Muscle of arm (tissue), 14 donors: ENCODE measurements around the gene STXBP1. TPM values are rescaled to one million over a fixed set of nuclear protein-coding genes. Genes with fewer than 3 reads are reported as not detected.

Experiments used
- DNase-seq: peaks from one replicate; pipeline ENCODE4 v3.0.0-alpha.2; 2013
- long read RNA-seq, 11 donors: transcript quantifications; one replicate each; lab custom pipeline, GENCODE V29; 2026
- polyA plus RNA-seq, 12 donors: library from polyadenylated mRNA; unstranded; fragments of 120-200 nt; gene quantifications; one replicate each; pipeline ENCODE4 v1.2.1, GENCODE V29; 2013; ENCODE audit not compliant: insufficient read length in 12 of 12

STXBP1 gene
- polyA plus RNA-seq: 10 to 100 TPM in 11 of 12 donors, not detected in 1; 11.2 to 27.1 (median 14.7) TPM
- long read RNA-seq, donor 1, transcript STXBP1-212 (1 exons, 2,582 nt): major isoform, 36 of 43 reads
- long read RNA-seq, donor 1, partial matches to known transcripts: 5 of 43 reads
- long read RNA-seq, donor 1, other reads (novel, unspliced or antisense): 0 of 43 reads
- long read RNA-seq, donor 2, transcript STXBP1-212 (1 exons, 2,582 nt): major isoform, 9 of 11 reads
- long read RNA-seq, donor 2, partial matches to known transcripts: 0 of 11 reads
- long read RNA-seq, donor 2, other reads (novel, unspliced or antisense): 0 of 11 reads
- long read RNA-seq, donor 3, partial matches to known transcripts: 0 of 3 reads
- long read RNA-seq, donor 3, other reads (novel, unspliced or antisense): 0 of 3 reads
- long read RNA-seq, donor 4, partial matches to known transcripts: 0 of 4 reads
- long read RNA-seq, donor 4, other reads (novel, unspliced or antisense): 0 of 4 reads
- long read RNA-seq, donor 5: 0 reads
- long read RNA-seq, donor 6, transcript STXBP1-212 (1 exons, 2,582 nt): major isoform, 5 of 6 reads
- long read RNA-seq, donor 6, partial matches to known transcripts: 0 of 6 reads
- long read RNA-seq, donor 6, other reads (novel, unspliced or antisense): 0 of 6 reads
- long read RNA-seq, donor 7, transcript STXBP1-212 (1 exons, 2,582 nt): major isoform, 5 of 6 reads
- long read RNA-seq, donor 7, partial matches to known transcripts: 0 of 6 reads
- long read RNA-seq, donor 7, other reads (novel, unspliced or antisense): 0 of 6 reads
- long read RNA-seq, donor 8, transcript STXBP1-212 (1 exons, 2,582 nt): major isoform, 7 of 12 reads
- long read RNA-seq, donor 8, transcript STXBP1-201 (19 exons, 3,765 nt): minor isoform, 5 of 12 reads
- long read RNA-seq, donor 8, partial matches to known transcripts: 0 of 12 reads
- long read RNA-seq, donor 8, other reads (novel, unspliced or antisense): 0 of 12 reads
- long read RNA-seq, donor 9, partial matches to known transcripts: 0 of 4 reads
- long read RNA-seq, donor 9, other reads (novel, unspliced or antisense): 0 of 4 reads
- long read RNA-seq, donor 10, transcript STXBP1-212 (1 exons, 2,582 nt): major isoform, 5 of 6 reads
- long read RNA-seq, donor 10, partial matches to known transcripts: 0 of 6 reads
- long read RNA-seq, donor 10, other reads (novel, unspliced or antisense): 0 of 6 reads
- long read RNA-seq, donor 11, transcript STXBP1-212 (1 exons, 2,582 nt): major isoform, 9 of 9 reads
- long read RNA-seq, donor 11, partial matches to known transcripts: 0 of 9 reads
- long read RNA-seq, donor 11, other reads (novel, unspliced or antisense): 0 of 9 reads

- peak; percentile 87 for DNase-seq
Observed at GRCh38 chr9:127611899-127612790, at the start of gene STXBP1. Gene STXBP1 (plus strand): TSS chr9:127612277. CDS start chr9:127612404, 127 bp downstream.

- no peak for DNase-seq
Observed at GRCh38 chr9:127562279-127562796, 49.7 kb upstream of the STXBP1 start.

- no peak for DNase-seq
Observed at GRCh38 chr9:127562841-127563401, 49.2 kb upstream of the STXBP1 start.

GRCh38 chr9:127563579-127563978 lies 48.5 kb upstream of the STXBP1 start:
- DNase-seq: no peak

GRCh38 chr9:127565231-127565630 lies 46.8 kb upstream of the STXBP1 start:
- DNase-seq: no peak

GRCh38 chr9:127566351-127567001 lies 45.6 kb upstream of the STXBP1 start:
- DNase-seq: no peak

GRCh38 chr9:127567035-127567729 lies 44.9 kb upstream of the STXBP1 start:
- DNase-seq: no peak

GRCh38 chr9:127567730-127568617 lies 44.1 kb upstream of the STXBP1 start:
- no peak for DNase-seq

- no peak for DNase-seq
Observed at GRCh38 chr9:127568618-127568970, 43.5 kb upstream of the STXBP1 start.

- DNase-seq: peak; percentile 77
Observed at GRCh38 chr9:127568971-127569885, 42.8 kb upstream of the STXBP1 start.

- DNase-seq: no peak
Observed at GRCh38 chr9:127569886-127570401, 42.1 kb upstream of the STXBP1 start.

GRCh38 chr9:127570533-127571111 lies 41.5 kb upstream of the STXBP1 start:
- DNase-seq: no peak

- DNase-seq: no peak
Observed at GRCh38 chr9:127571971-127572370, 40.1 kb upstream of the STXBP1 start.

- DNase-seq: no peak
Observed at GRCh38 chr9:127572961-127573721, 38.9 kb upstream of the STXBP1 start.
